ENCODE results near the gene RPP25.

RPP25 gene

DNA sequence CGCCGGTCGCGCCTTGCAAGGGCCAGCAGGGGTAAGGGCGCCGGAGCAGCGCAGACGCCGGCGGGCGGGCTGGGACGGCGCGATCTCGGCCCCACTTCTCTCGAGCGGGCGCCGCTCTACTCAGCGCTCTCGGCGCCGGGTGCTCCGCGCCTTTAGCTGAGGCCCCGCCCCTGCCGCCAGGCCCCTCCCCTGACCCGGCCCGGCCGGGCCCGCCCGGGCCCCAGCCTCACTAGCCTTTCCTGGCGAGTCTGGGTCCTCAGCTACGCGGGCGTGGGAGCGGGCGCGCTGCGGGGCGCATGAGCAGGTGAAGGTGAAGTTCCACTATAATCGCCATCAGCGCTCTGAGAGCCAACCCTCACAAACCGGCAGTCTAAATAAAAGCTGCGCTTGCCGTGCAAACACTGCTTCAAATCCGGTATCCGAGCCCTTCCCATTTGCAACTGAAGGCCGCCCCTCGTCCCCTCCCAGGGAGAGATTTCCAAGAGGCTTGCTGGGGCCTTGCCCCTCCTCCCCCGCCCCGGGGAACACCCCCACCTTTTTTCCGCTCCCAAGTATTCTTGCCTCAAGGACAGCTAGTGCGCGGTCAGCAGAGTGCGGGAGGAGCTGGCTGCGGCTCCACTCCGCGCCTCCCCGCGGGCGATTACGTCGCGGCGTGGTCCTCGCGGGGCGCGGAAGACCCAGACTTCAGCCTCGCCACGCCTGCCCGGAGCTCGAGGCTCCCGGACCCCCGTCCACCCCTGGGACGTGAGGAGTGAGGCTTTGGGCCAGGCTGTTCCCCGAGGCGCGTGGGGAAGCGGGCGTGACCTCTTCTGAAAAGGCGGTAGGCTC, at the start of gene RPP25:
Gene RPP25, minus strand, starts transcription at position 125 of the 828 bp plus-strand sequence. CDS start 189 bp downstream, outside the sequence.
- peak; percentile 66 for DNase-seq (ENCODE audit: low read depth)

GRCh38 chr15:75002398-75002797, 45.8 kb upstream of the RPP25 start:
- no peak for DNase-seq (ENCODE audit: low read depth)

DNA sequence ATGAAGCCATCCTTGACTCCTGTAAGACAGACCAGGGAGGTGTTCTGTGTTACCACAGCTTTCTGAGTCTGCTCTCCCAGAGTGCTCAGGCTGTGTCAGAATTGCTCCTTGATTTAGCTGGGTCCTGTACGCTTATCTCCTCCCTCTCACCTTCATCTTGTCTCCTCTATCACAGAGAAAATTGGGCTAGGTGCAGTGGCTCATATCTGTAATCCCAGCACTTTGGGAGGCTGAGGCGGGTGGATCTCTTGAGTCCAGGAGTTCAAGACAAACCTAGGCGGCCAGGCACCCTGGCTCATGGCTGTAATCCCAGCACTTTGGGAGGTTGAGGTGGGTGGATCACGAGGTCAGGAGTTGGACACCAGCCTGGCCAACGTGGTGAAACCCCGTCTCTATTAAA, 44.7 kb upstream of the RPP25 start:
- DNase-seq (ENCODE audit: low read depth), result no peak

DNA sequence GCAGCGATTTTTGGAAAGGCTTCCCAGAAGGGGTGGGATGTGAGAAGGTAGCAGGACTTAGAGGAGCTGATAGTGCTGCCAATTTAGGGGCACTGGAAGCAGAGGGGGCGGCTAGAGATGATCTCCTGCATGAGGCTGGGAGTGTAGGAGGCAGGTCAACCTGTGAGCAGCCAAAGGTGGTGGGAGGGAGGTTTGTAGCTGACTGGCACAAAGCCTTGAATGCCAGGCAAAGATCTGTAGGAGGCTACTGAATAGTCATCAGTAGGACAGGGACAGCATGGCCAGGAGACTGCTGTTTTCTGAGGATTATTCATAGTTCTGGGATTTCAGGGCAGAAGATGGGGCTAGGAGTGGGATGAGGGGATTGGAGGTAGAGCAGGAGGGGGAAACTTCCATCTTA, 41.0 kb upstream of the RPP25 start:
- no peak for DNase-seq (ENCODE audit: low read depth)

GRCh38 chr15:74997141-74997540, 40.6 kb upstream of the RPP25 start:
- no peak for DNase-seq (ENCODE audit: low read depth)

DNA sequence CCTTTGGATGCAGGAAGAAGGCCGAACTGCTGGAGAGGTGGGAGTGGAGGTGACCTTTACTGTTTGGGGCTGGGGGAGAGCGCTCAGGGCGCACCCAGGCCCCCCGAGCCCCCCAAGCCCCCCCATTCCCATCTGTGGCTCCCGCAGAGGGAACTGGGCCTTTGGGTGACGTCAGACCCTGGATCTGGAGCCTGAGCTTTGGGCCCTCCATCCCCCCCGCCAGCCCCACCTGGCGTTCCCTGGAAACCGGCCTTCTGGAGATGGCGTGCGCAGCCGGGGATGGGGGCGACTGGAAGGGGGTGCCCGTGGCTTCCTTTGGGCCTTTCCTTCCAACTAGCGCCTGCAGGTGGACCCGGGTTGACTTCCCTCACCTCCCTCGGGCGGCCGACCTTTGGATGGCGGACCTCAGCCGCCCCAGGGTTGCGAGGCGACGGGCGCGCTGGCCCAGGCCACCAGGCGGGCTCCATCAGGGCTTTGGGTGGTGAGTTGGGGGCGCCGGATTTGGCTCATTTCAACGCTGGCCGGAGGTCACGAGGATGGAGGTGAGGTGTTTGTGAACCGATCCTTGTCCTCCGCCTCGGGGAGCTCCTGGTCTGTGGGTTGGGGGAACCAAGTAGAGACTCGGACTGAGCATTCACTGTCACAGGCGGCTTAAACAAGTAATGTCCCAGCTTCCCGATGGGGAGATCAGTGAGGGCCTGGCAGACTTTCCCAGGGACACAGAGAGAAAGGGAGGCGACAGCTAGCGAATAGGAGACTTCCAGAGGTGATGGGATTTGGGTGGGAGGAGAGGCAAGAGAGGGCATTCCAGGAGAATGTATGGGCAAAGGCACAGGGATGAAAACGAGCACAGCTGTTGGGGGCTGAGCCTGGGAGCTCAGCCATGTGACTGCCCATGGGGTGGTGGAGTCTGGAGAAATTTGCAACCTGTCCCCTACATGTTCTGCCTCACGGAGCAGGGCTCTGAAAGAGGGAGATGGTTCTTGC, 39.5 kb upstream of the RPP25 start:
- no peak for DNase-seq (ENCODE audit: low read depth)

GRCh38 chr15:74995182-74995778, 38.7 kb upstream of the RPP25 start, which contains the start of gene SCAMP5:
TSS of gene SCAMP5 (plus strand) at chr15:74995563. CDS start at chr15:75011840, 16,277 bp downstream.
- peak; percentile 86 for DNase-seq (ENCODE audit: low read depth)

DNA sequence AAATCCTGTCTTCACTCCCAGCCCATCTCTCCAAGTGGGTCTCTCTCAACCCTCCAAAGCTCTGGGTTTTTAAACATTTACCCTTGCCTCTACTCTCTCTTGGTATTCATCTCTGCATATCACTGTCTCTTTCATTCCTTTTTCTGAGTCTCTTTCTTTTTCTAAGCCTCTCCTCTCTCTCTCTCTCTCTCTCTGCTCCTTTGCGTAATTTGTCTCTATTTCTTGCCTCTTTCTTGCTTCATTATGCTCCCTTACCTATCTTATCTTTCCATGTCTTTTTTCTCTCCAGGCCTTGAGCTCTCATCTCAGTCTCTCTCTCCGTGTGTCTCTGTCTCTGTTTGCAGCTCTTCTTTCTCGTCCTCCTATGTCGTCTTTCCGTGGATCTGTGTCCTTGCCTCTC, 38.1 kb upstream of the RPP25 start:
- DNase-seq (ENCODE audit: low read depth), result no peak

DNA sequence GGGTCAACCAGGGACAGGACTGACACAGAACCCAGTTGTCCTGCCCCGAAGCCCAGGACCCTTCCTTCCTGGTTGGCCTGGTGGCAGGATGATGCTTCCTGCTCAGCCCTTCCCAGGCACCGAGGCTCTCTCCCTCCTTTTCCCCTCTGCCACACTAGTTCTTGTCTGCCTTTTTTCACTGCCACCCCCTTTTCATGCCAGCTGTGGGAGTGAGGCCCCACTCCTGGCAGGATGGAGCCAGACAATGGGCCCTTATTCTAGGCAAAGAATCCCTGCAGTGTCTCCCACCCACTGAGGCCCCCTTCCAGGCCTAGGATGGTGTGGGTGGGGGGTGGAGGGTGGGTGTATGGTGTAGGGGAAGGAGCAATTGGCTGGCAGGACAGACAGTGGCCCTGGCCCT, 37.7 kb upstream of the RPP25 start:
- no peak for DNase-seq (ENCODE audit: low read depth)

- no peak for DNase-seq (ENCODE audit: low read depth)
Measured at GRCh38 chr15:74992619-74993018, 36.0 kb upstream of the RPP25 start.

DNA sequence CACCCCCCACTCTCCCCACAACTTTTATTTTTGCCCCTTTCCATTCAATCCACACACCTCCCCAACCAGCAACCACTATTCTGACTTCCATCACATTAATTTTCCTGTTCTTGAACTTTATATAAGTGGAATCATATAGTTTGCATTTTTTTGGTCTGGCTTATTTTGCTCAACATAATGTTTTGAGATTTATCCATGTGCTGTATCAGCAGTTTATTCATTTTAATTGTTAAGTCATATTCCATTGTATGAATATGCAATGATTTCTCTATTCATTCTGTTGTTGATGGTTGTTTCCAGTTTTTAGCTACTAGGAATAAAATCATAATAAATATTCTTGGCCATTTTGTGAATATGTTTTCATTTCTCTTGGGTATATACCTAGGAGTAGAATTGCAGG, 33.0 kb upstream of the RPP25 start:
- DNase-seq (ENCODE audit: low read depth), result no peak

DNA sequence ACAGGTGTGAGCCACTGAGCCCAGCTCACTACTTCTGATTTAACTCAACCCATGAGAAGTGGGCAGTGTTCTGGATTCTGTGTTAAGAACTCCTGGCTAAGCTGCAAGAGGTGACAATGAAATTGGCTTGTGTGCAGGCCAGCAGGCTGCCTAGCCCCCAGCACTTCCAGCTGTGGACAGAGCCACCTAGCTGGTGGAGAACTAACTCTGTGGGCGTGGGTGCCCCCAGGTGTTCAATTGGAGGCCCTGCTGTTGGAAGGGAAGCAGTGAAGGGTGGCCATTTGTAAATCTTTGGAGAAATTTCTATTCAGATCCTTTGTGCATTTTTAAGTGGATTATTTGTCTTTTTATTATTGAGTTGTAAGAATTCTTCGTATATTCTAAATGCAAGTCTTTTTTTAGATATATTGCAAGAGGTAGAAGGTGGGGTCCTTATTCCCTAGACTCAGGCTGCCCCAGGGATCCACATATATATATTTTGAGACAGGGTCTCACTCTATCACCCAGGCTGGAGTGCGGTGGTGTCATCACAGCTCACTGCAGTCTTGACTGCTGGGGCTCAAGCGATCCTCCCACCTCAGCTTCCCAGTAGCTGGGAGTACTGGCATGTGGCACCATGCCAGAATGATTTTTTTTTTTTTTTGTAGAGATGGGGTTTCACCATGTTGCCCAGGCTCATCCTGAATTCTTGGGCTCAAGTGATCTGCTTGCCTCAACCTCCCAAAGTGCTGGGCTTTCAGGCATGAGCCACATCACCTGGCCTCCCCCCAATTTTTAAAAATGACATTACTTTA, 31.6 kb upstream of the RPP25 start:
- DNase-seq (ENCODE audit: low read depth), result no peak

GRCh38 chr15:74983725-74984231, 27.2 kb upstream of the RPP25 start:
- peak; percentile 46 for DNase-seq (ENCODE audit: low read depth)

- no peak for DNase-seq (ENCODE audit: low read depth)
Measured at GRCh38 chr15:74982183-74982582, 25.6 kb upstream of the RPP25 start.

GRCh38 chr15:74978503-74978902, 21.9 kb upstream of the RPP25 start:
- DNase-seq (ENCODE audit: low read depth), result peak; percentile 28

- no peak for DNase-seq (ENCODE audit: low read depth)
Measured at GRCh38 chr15:74978077-74978476, 21.5 kb upstream of the RPP25 start.

DNA sequence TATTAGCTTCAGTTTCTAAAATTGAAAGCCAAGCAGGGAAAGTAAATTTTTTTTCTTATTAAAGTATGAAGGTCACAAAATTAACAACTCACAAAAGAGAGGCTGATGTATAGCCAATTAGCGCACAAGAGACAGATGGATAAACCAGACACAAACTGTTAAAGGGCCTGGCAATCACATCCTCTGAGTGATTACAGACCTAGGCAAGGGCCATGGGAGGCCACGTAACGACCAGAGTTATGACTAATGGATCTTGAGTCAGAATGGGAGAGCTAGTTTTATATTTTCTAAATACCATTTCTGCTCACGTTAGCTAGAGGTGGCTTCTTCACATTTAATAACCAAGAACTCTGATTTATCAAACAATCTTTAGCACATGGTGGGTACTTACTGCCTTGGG, 21.0 kb upstream of the RPP25 start:
- DNase-seq (ENCODE audit: low read depth), result no peak

DNA sequence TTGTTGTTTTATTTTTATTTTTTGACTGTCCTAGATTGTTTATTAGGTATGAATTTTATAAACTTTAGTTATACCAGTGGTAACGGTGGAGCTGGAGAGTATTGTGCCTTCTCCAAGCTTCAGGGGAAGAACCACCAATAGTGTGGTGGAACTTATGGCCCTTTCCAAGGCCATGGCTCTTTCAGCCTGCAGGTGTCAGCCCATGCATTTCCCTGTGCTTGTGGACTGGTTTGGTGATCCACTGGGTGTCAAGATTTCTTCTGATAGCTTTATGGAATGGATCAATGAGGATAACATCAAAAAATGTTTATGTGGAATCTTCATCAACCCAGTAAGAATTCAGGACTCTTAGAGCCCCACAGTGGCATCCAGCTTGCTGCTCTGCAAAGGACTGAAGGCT, 19.6 kb upstream of the RPP25 start:
- no peak for DNase-seq (ENCODE audit: low read depth)

DNA sequence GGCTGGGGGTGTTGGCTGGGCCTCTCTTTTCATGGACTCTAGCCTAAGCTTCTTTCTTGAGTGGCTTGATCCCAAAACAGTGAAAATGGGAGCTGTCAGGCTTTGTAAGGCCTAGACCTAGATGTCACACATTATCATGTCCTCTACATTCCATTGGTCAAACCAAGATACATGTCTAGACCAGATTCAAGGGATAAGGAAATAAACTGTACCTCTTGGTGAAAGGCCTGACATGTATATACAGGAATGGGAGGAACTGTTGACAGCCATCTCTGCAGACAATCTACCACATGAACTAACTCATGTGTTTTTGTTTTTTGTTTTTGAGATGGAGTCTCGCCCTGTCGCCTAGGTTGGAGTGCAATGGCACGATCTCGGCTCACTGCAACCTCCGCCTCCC, 11.1 kb upstream of the RPP25 start:
- no peak for DNase-seq (ENCODE audit: low read depth)

DNA sequence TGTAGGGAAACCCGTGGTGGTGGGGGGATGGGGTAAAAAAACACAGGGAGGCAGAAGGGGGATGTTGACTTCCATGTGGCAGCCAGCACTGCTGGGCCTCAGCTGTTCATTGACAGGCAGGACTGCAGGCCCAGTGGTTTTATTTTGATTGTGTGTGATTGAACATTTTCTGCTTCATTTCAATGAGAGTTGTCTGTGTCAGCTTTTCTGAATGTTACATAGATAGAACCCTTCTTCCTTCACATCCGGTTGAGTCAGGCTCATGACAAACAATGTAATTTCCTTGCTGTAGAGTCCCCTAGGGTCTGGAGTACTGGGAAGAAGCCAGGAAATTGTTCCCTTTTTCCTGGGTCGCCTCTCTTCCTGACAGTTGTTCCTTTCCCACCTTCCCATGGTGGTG, 8.2 kb upstream of the RPP25 start:
- no peak for DNase-seq (ENCODE audit: low read depth)

DNA sequence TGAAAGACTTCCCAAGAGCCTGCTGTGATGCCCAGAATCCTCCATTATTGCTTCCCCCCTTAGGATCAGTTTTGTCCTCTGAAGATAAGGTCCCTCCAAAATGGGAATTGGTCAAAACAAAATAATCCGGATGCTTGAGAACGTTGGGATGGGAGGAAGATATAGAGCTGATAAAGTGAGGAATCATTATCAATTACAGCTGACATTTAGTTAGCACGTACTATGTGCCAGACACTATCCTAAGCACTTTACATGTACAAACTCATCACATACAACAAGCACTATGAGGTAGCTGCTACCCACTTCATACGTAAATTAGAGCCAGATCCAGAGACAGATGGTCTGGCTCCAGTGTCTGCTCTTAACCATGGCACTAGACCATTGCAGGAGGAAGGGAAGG, 6.6 kb upstream of the RPP25 start:
- DNase-seq (ENCODE audit: low read depth), result no peak
